Lung microvascular endothelial cell (primary cell): ENCODE measurements around the gene NEGR1. TPM values are rescaled to one million over a fixed set of nuclear protein-coding genes. Genes with fewer than 3 reads are reported as not detected.

Experiments used
- DNase-seq, 2 donors: peaks; one replicate each; pipeline versions ENCODE4 v3.0.0 to v3.0.0-alpha.2; 2010; ENCODE audit warnings: low read depth in 2 of 2
- total RNA-seq: library from RNA; depleted of rRNA; stranded (reverse); fragments of >200 nt; gene quantifications from 2 replicates; pipeline ENCODE4 v1.2.1, GENCODE V29; 2014

The NEGR1 gene
- total RNA-seq, 1 donor from 2014 or later = under 0.01 TPM

GRCh38 chr1:71785450-71785849, 496.9 kb downstream of the NEGR1 start:
- no peak for DNase-seq

GRCh38 chr1:71785000-71785399, 497.3 kb downstream of the NEGR1 start:
- DNase-seq = no peak

GRCh38 chr1:71784241-71784640, 498.1 kb downstream of the NEGR1 start:
- DNase-seq = no peak

- DNase-seq = no peak
Observed at GRCh38 chr1:71783071-71783470, 499.3 kb downstream of the NEGR1 start.

- no peak for DNase-seq
Observed at GRCh38 chr1:71781450-71781849, 500.9 kb downstream of the NEGR1 start.

GRCh38 chr1:71780681-71781080, 501.7 kb downstream of the NEGR1 start:
- no peak for DNase-seq

GRCh38 chr1:71778940-71779339, 503.4 kb downstream of the NEGR1 start:
- DNase-seq = no peak

GRCh38 chr1:71777094-71777493, 505.2 kb downstream of the NEGR1 start:
- DNase-seq = no peak

- no peak for DNase-seq
Observed at GRCh38 chr1:71774705-71775104, 507.6 kb downstream of the NEGR1 start.

GRCh38 chr1:71770121-71770520, 512.2 kb downstream of the NEGR1 start:
- no peak for DNase-seq

GRCh38 chr1:71766748-71767147, 515.6 kb downstream of the NEGR1 start:
- no peak for DNase-seq

GRCh38 chr1:71762514-71763255, 519.7 kb downstream of the NEGR1 start:
- DNase-seq = no peak

- DNase-seq = no peak
Observed at GRCh38 chr1:71755441-71755840, 526.9 kb downstream of the NEGR1 start.

GRCh38 chr1:71753746-71754145, 528.6 kb downstream of the NEGR1 start:
- DNase-seq = no peak

GRCh38 chr1:71745326-71745725, 537.0 kb downstream of the NEGR1 start:
- no peak for DNase-seq

GRCh38 chr1:71743862-71744261, 538.5 kb downstream of the NEGR1 start:
- DNase-seq = no peak

GRCh38 chr1:71738910-71739309, 543.4 kb downstream of the NEGR1 start:
- no peak for DNase-seq

- no peak for DNase-seq
Observed at GRCh38 chr1:71738256-71738655, 544.1 kb downstream of the NEGR1 start.

- no peak for DNase-seq
Observed at GRCh38 chr1:71737768-71738167, 544.6 kb downstream of the NEGR1 start.

GRCh38 chr1:71733121-71733520, 549.2 kb downstream of the NEGR1 start:
- DNase-seq = no peak

GRCh38 chr1:71721532-71721931, 560.8 kb downstream of the NEGR1 start:
- DNase-seq = no peak

GRCh38 chr1:71719330-71719729, 563.0 kb downstream of the NEGR1 start:
- no peak for DNase-seq

GRCh38 chr1:71717186-71717585, 565.2 kb downstream of the NEGR1 start:
- no peak for DNase-seq

- no peak for DNase-seq
Observed at GRCh38 chr1:71711456-71711855, 570.9 kb downstream of the NEGR1 start.
